ENCODE data around the gene COL4A1. TPM values are rescaled to one million over a fixed set of nuclear protein-coding genes. Genes with fewer than 3 reads are reported as not detected.

COL4A1 gene
- total RNA-seq, 1 experiment from 2014 or later, result 269 TPM

DNA sequence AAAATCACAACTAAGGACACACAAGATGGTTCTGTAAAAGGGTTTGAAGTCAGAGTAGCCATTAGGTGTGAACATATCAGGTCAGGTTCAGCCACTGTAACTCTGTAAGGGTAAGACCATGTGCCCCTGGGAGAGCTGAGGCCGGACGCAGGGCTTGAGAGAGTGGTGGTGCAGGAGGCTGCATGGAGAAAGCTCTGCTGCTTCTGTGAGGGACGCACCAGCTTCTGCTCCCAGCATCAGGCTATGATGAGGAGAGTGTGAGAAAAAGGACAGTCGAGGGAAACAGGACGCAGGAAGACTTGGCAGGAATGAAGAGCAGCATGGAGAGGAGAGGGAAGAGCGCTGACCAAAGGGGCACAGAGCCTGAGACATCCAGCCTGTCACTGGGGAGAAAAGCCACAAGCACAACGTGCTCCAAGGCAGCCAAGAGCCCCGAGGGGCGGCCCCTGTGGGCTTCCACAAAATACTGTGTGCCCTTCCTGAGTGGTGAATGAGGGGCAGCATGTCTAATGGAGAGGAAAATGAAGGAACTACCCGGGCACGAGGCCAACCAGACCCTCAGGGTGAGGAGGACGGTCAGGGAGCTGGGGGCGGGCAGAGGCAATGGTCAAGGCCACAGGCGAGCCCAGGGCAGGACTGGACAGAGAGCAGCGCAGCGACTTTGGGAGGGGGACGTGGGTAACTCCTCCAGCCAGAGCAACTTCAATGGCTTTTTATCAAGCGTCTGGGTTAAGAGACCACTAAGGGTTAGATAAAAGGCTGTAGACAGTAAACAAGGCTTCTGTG lies 107.7 kb downstream of the COL4A1 start:
- H3K9me3 ChIP-seq (replicated peaks), result no peaks in the 10 kb centered on the region
- no peaks in the 10 kb centered on the region for H3K27me3 ChIP-seq
- H3K36me3 ChIP-seq, result peaks cover 24% of the 10 kb centered on the region; the same call in 1 of the 2 replicates
- no peak overlapping the region for H3K4me3 ChIP-seq
- no peak overlapping the region for H3K27ac ChIP-seq
- no peaks in the 10 kb centered on the region for H3K4me1 ChIP-seq
- no peak for DNase-seq

DNA sequence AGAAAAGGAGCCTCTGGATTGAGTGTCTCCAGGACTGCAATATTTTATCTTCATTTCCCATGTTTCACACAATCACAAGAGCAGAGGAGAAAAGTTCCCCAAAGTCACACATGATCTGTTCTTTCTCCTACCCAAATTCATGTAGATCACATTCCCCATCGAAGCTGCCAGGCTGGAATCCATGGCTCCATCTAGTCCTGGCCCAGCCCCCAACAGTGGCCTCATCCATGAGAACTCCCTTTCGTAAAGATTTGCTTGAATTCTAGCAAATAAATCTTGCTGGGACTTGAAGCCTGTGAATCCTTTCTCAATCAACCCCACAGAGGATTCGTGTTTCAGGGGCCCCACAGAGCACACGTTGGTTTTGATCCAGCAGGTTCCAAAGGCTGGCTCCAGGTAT lies 109.5 kb downstream of the COL4A1 start:
- Histone ChIP-seq H3K27me3 (no peaks in the 10 kb centered on the region), H3K4me1 (no peaks in the 10 kb centered on the region), H3K36me3 (peaks cover 34% of the 10 kb centered on the region; the same call in 1 of the 2 replicates), H3K4me3 (no peak overlapping the region), H3K27ac (no peak overlapping the region), H3K9me3 (replicated peaks) (no peaks in the 10 kb centered on the region)
- no peak for DNase-seq

DNA sequence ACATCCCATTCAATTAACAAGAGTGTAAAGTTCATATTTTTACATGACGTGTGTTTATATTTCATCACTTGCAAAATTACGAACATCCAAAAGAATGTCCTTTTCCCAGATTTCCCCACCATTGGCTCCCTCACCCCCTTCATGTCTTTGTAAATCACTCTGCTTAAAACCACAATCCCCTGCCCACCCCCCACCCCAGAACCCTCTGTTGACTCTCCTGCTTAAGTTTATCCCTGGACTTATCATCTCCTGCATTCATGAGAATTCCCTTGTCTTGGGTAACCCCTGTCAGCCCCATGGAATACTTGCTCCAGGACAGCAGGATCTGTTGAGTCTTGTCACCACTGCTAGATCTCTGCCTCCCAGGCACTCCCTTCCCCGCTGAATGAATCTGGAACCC lies 109.9 kb downstream of the COL4A1 start:
- Histone ChIP-seq H3K4me3 (no peak overlapping the region), H3K27ac (no peak overlapping the region), H3K27me3 (no peaks in the 10 kb centered on the region), H3K9me3 (replicated peaks) (no peaks in the 10 kb centered on the region), H3K4me1 (no peaks in the 10 kb centered on the region), H3K36me3 (peaks cover 37% of the 10 kb centered on the region; the same call in 1 of the 2 replicates)
- DNase-seq, result no peak

DNA sequence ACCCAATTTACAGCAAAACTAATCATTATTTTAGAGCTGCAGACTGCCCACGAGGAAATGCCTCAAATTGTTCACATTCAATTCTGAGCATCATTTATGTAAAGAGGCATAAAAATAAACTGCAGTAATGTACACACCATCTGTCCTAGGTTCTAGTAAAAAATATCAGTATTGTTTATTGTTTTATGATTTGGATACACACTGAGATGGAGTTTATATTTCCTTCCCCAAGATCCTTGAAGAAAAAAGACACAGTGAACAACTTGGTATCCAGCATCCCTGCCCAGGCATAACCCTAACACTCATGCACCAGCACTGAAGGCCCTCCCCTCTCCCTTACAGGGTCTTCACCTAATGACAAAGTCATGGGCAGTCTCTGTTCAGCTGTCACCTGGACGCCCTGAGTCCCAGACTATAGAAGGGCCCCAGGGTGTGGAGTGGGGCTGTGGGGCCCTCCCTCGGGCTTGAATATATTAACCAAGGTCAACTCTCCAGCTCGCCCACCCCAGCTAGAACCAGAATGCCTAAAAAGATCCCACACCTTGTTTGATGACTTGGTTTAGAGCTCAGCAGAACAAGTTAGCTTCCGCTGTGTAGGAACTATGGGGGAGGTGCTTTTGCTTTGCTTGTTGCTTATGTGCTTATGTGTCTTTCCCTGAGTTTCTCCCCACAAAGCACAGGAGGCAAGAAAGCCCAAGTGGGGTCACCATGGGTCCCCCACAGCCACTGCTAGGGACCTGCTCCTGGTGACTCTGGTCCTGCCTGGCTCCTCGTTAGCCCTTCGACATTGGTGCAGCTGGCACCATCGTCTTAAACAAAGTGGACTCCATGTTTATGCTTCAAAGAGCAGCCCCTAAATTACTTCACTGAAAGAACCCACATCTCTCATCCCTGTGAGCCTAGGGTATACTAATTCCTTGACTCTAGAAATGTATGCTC lies 111.1 kb downstream of the COL4A1 start:
- Histone ChIP-seq H3K27ac (no peak overlapping the region), H3K9me3 (replicated peaks) (no peaks in the 10 kb centered on the region), H3K4me3 (no peak overlapping the region), H3K4me1 (no peaks in the 10 kb centered on the region), H3K27me3 (no peaks in the 10 kb centered on the region), H3K36me3 (peaks cover 50% of the 10 kb centered on the region; the same call in 1 of the 2 replicates)
- DNase-seq, result no peak

DNA sequence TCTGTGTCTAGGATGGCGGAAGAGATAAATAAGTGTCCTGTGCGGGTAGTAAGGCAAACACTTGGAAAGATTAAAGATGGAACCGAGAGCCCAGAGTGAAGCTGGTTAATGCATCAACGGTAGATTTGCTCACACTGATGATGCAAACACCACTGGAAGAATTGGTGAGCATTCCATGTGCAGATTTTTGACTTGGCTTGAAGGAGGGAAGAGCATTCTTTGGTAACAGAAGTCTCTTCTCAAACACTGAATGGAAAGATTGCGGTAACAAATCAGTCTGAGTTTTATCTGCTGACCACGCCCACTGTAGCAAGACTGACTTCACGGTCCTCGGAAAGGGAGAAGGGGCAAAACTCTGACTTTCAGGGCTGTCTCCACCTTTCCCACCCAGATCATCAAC lies 112.5 kb downstream of the COL4A1 start:
- DNase-seq, result no peak
- no peak overlapping the region for H3K27ac ChIP-seq
- peaks cover 56% of the 10 kb centered on the region; the same call in 1 of the 2 replicates for H3K36me3 ChIP-seq
- H3K27me3 ChIP-seq, result no peaks in the 10 kb centered on the region
- H3K9me3 ChIP-seq (replicated peaks), result no peaks in the 10 kb centered on the region
- no peak overlapping the region for H3K4me3 ChIP-seq
- H3K4me1 ChIP-seq, result no peaks in the 10 kb centered on the region

DNA sequence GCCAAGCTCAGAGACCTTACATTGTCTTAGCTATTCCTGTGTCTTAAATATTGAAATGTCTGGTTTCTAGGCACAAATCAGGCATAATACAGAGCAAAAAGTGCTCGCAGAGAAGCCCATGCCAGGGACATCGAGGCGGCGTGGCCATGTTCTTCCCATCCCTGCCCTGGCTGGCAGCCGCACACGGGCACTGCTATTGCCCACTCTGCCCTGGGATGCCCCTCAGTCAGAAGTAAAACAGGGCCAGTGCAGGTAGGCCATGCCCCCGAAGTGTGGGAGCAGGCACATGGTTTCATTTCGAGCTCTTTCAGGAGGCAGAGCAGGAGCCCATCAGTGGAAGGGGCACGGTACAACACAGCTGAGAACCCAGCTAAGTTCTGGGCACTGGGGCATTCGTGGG lies 113.5 kb downstream of the COL4A1 start:
- Histone ChIP-seq H3K4me3 (no peak overlapping the region), H3K27ac (no peak overlapping the region), H3K4me1 (no peaks in the 10 kb centered on the region), H3K36me3 (peaks cover 59% of the 10 kb centered on the region; the same call in 1 of the 2 replicates), H3K9me3 (replicated peaks) (no peaks in the 10 kb centered on the region), H3K27me3 (no peaks in the 10 kb centered on the region)
- DNase-seq, result no peak

DNA sequence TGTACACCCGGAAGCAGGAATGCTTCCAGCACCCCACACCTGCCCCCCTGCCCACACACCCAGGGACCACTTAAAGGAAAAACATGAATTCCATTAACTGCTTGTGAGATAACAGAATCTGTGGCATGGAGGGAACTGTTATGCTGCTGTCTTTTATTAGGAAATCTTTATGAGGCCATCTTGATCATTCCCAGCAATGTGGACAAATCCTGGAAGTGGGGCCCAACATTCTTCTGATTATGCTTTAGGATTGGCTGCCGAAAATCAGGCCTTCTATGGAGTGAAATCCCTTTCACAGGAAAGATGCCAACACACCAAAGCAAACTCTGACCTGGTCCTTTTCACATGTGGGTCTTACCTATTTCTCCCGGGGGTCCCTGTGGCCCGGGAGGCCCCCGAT lies 114.5 kb downstream of the COL4A1 start:
- peaks cover 58% of the 10 kb centered on the region for H3K36me3 ChIP-seq
- no peak overlapping the region for H3K27ac ChIP-seq
- no peaks in the 10 kb centered on the region for H3K9me3 ChIP-seq (replicated peaks)
- no peaks in the 10 kb centered on the region for H3K27me3 ChIP-seq
- no peak overlapping the region for H3K4me3 ChIP-seq
- DNase-seq, result no peak
- no peaks in the 10 kb centered on the region for H3K4me1 ChIP-seq

DNA sequence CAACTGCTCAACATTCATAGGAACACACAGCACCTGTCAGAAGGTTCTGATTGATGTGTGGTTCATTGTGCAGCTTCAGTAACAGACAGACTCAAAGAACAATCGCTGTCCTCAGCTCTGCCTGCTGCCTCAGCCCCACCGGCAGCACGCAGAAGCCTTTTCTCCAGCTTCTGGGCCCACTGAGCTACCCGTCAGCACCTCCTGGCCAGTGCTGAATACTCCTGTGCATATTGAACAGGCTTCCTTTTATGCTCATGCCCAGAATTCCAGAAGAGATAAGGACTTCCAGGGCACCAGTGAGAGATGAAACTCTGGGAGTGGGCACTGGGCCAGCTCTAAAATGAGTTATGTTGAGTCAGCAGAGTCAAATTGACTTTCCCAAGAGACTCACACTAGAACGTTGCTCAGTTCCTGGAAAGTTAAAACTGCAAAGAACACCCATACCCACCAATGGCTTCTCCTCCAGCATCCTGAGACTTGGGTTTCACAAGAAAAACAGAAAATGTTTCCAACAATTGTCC lies 119.3 kb downstream of the COL4A1 start:
- H3K27me3 ChIP-seq, result no peaks in the 10 kb centered on the region
- H3K27ac ChIP-seq, result no peak overlapping the region
- H3K4me3 ChIP-seq, result no peak overlapping the region
- no peaks in the 10 kb centered on the region for H3K9me3 ChIP-seq (replicated peaks)
- DNase-seq, result peak in 1 of 2 experiments; percentile 5
- no peaks in the 10 kb centered on the region for H3K4me1 ChIP-seq
- H3K36me3 ChIP-seq, result peaks cover 69% of the 10 kb centered on the region

DNA sequence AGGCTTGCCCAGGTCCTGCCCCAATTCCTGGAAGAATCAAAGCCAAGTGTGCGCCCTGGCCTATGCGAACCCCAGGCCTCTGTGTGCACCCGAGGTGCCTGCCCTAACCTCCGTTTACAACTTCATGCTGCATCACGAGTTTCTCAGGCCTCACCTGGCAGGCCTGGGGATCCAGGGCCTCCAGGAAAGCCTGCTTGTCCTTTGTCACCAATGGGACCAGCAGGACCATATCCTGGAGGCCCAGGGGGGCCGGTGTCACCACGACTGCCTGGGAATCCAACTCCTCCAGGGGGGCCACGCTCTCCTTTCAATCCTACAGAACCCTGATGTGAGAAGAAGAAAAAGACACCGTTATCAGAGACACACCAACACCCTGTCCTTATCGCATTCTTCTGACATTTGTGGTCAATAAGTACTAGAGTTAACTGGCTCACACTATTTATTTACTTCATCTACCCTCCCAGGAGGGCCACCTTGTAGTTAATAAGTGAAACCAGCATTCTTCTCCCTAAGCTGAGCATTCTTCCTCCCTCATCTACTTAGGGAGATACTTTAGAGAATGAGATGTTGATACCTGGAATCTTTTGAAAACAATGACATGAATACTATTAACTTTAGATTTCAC lies 120.6 kb downstream of the COL4A1 start:
- Histone ChIP-seq H3K4me3 (no peak overlapping the region), H3K36me3 (peaks cover 64% of the 10 kb centered on the region), H3K27me3 (no peaks in the 10 kb centered on the region), H3K27ac (no peak overlapping the region), H3K4me1 (no peaks in the 10 kb centered on the region), H3K9me3 (replicated peaks) (no peaks in the 10 kb centered on the region)
- no peak for DNase-seq

DNA sequence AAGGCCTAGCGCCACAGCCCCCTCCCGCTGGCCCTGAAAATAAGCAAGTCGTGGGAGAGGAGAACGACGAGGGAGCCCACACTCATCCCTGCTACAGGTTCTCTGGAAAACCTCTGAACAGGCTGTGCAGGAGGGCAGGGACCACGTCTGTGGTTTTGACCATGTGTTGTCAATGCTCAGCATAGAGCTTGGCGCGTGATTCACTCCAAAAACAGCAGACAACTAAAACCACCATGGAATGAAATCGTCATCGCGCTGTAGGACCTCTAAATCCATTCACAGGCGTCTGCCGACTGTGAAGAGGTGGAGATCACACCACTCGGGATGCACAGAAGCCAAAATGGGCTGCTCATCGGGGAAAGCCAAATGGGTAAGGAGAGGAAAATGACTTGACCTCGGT lies 121.3 kb downstream of the COL4A1 start:
- Histone ChIP-seq H3K36me3 (peaks cover 62% of the 10 kb centered on the region), H3K9me3 (replicated peaks) (no peaks in the 10 kb centered on the region), H3K27ac (no peak overlapping the region), H3K4me1 (no peaks in the 10 kb centered on the region), H3K27me3 (no peaks in the 10 kb centered on the region), H3K4me3 (no peak overlapping the region)
- DNase-seq, result no peak

DNA sequence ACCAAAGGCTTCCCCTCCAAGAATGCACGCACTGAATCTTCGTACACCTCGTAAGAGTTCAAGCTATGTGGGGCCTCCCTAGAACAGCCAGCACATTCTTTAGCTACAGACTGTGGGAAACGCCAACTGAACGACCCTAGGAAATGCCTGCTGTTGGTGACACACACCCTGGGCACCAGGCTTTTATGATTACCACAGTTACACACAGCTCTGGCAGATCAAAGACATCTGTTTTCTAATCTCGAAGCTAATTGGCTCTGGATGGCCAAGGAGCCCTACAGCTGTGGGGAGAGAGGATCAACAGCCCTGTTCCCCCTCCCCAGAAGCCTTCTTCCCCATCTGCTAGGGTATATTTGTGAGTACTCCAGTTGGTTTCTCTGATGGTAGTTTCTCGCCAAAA lies 123.0 kb downstream of the COL4A1 start:
- no peak for DNase-seq
- Histone ChIP-seq H3K27ac (no peak overlapping the region), H3K27me3 (no peaks in the 10 kb centered on the region), H3K9me3 (replicated peaks) (no peaks in the 10 kb centered on the region), H3K36me3 (peaks cover 49% of the 10 kb centered on the region), H3K4me1 (no peaks in the 10 kb centered on the region), H3K4me3 (no peak overlapping the region)

DNA sequence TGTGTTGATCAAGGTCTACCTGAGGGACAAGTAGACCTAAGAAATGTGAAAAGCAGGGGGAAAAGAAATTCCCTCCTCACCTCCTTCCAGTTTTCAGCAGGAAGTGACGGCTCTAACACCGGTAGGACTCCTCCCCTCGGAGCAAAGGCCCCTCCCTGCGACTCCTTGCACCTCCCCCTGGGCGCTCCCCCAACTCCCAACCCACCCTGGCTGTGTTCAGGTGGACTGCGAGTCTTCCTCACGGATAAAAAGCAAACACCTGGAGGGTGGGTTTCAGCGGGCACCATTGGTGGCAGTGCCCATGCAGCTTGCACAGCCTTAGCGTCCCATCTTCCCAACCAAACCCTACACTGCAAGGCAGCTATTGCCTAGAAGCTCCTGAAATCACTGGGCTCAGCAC lies 124.5 kb downstream of the COL4A1 start:
- Histone ChIP-seq H3K4me3 (no peak overlapping the region), H3K27ac (no peak overlapping the region), H3K9me3 (replicated peaks) (no peaks in the 10 kb centered on the region), H3K36me3 (peaks cover 46% of the 10 kb centered on the region), H3K4me1 (no peaks in the 10 kb centered on the region), H3K27me3 (no peaks in the 10 kb centered on the region)
- DNase-seq, result no peak

DNA sequence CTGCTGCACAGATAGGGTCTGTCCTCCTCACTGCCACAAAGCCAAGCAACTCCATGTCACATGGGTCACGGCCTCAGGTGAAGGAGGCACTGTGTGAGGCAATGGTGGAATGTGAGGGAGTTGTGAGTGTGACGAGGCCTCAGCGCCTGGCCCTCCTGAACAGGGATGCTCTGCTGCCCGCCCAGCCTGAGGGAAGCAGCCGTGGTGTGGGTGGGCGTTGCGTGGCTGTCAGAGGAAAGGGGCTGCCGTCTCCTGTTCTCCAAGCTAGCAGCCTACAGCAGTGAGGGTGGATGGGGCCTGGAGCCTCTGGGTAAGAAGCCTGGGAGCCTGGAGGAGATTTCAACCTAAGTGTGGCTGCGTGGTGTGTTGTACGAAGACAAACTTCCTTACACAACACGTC lies 125.0 kb downstream of the COL4A1 start:
- no peak for DNase-seq
- Histone ChIP-seq H3K27me3 (no peaks in the 10 kb centered on the region), H3K36me3 (peaks cover 46% of the 10 kb centered on the region)

DNA sequence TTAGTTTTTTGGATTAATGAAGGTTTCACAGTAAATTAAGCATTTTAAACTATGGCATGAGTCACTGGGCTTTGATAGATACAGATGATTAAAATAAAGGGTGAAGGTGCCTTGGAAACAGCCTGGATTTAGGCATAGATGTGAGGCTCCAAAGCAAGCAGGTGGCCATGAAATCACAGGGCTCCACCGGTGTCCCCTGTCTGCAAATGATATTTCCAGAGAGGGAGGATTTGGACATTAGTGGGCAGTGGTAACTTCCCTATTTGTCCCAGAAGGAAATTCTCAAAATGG lies 127.2 kb downstream of the COL4A1 start:
- no peak for DNase-seq
- H3K4me1 ChIP-seq, result no peaks in the 10 kb centered on the region
- no peak overlapping the region for H3K4me3 ChIP-seq
- no peak overlapping the region for H3K27ac ChIP-seq
- no peaks in the 10 kb centered on the region for H3K27me3 ChIP-seq
- H3K36me3 ChIP-seq, result peaks cover 50% of the 10 kb centered on the region
- H3K9me3 ChIP-seq (replicated peaks), result no peaks in the 10 kb centered on the region

More for the DNA sequence above, 125.0 kb downstream of the COL4A1 start:
- Histone ChIP-seq H3K4me3 (no peak overlapping the region), H3K4me1 (no peaks in the 10 kb centered on the region), H3K27ac (no peak overlapping the region), H3K9me3 (replicated peaks) (no peaks in the 10 kb centered on the region)
